SK-N-SH treated with all-trans-retinoic acid at 6 μM for 48 hours (cell line): ENCODE results near the gene DYSF.

ENCODE experiments used
- ARNTL ChIP-seq: fragments of 450-650 bp; formaldehyde crosslinking; IDR thresholded peaks from 2 replicates; pipeline ENCODE4 v1.5.0; 2020; ENCODE audit warnings: low read depth, mild to moderate bottlenecking, moderate library complexity, borderline replicate concordance
- PATZ1 ChIP-seq: fragments of 250-450 bp; sonication (Bioruptor Pico); IDR thresholded peaks from 2 replicates; pipeline ENCODE4 v1.8.0; 2020; ENCODE audit warnings: mild to moderate bottlenecking, moderate library complexity, borderline replicate concordance
- POU6F1 ChIP-seq: fragments of 250-450 bp; sonication (Bioruptor Pico); IDR thresholded peaks from 2 replicates; pipeline ENCODE4 v1.8.0; 2021; ENCODE audit warnings: low read depth, mild to moderate bottlenecking, moderate library complexity, borderline replicate concordance
- PPARA ChIP-seq: fragments of 250-450 bp; sonication (Bioruptor Pico); IDR thresholded peaks from 2 replicates; pipeline ENCODE4 v1.5.0; 2020; ENCODE audit warnings: mild to moderate bottlenecking, borderline replicate concordance
- TSHZ2 ChIP-seq: fragments of 250-450 bp; sonication (Bioruptor Pico); IDR thresholded peaks from 2 replicates; pipeline ENCODE4 v1.5.0; 2020; ENCODE audit warnings: mild to moderate bottlenecking, moderate library complexity
- ZNF565 ChIP-seq: fragments of 450-650 bp; formaldehyde crosslinking; conservative IDR thresholded peaks from 2 replicates; pipeline ENCODE4 v1.5.0; 2020; ENCODE audit warnings: low read depth, mild to moderate bottlenecking, moderate library complexity
- ZNF70 ChIP-seq: fragments of 450-650 bp; formaldehyde crosslinking; IDR thresholded peaks from 2 replicates; pipeline ENCODE4 v1.5.0; 2020; ENCODE audit warnings: mild to moderate bottlenecking, moderate library complexity
- ZNF8 ChIP-seq: fragments of 450-650 bp; formaldehyde crosslinking; IDR thresholded peaks from 2 replicates; pipeline ENCODE4 v1.5.0; 2020; ENCODE audit warnings: mild to moderate bottlenecking, moderate library complexity

- TF ChIP-seq PATZ1 (CRISPR knock-in tag) (no peak), ZNF8 (CRISPR knock-in tag) (no peak), ZNF565 (CRISPR knock-in tag) (no peak), ZNF70 (CRISPR knock-in tag) (no peak), ARNTL (no peak), TSHZ2 (CRISPR knock-in tag) (no peak), POU6F1 (CRISPR knock-in tag) (no peak), PPARA (no peak)
Measured at GRCh38 chr2:71463342-71463654, 9.9 kb downstream of the DYSF start.
